ENCODE measurements around the gene DRD2.

DRD2 gene

GRCh38 chr11:113404859-113405430 is 70.3 kb downstream of the DRD2 start:
- in situ Hi-C loops (cut with HindIII; ENCODE audit: low sequenced_read_pairs) = no loop called here
- DNase-seq (ENCODE audit: low read depth) = no peak
- no peak for TF ChIP-seq CTCF (IDR thresholded peaks at IDR 0.05; ENCODE audit: low read depth, low read length, missing control alignments)
- no peak overlapping the region for H3K4me3 ChIP-seq (ENCODE audit: low read depth, low read length)

- no peak for DNase-seq (ENCODE audit: low read depth)
- no peak overlapping the region for H3K4me3 ChIP-seq (ENCODE audit: low read depth, low read length)
- no peak for TF ChIP-seq CTCF (IDR thresholded peaks at IDR 0.05; ENCODE audit: low read depth, low read length, missing control alignments)
- in situ Hi-C loops (cut with HindIII; ENCODE audit: low sequenced_read_pairs) = no loop called here
Measured at GRCh38 chr11:113401718-113402117, 73.5 kb downstream of the DRD2 start.

- in situ Hi-C loops (cut with HindIII; ENCODE audit: low sequenced_read_pairs) = no loop called here
- no peak for DNase-seq (ENCODE audit: low read depth)
Measured at GRCh38 chr11:113400631-113401230, 74.5 kb downstream of the DRD2 start.

GRCh38 chr11:113398669-113399430 is 76.3 kb downstream of the DRD2 start:
- no peak overlapping the region for H3K4me3 ChIP-seq (ENCODE audit: low read depth, low read length)
- no peak for TF ChIP-seq CTCF (IDR thresholded peaks at IDR 0.05; ENCODE audit: low read depth, low read length, missing control alignments)

More at GRCh38 chr11:113400631-113401230, 74.5 kb downstream of the DRD2 start:
- TF ChIP-seq CTCF (IDR thresholded peaks at IDR 0.05; ENCODE audit: low read depth, low read length, missing control alignments) = no peak
- no peak overlapping the region for H3K4me3 ChIP-seq (ENCODE audit: low read depth, low read length)

GRCh38 chr11:113397821-113398220 is 77.4 kb downstream of the DRD2 start:
- no peak for TF ChIP-seq CTCF (IDR thresholded peaks at IDR 0.05; ENCODE audit: low read depth, low read length, missing control alignments)
- H3K4me3 ChIP-seq (ENCODE audit: low read depth, low read length) = no peak overlapping the region
- no peak for DNase-seq (ENCODE audit: low read depth)
- in situ Hi-C loops (cut with HindIII; ENCODE audit: low sequenced_read_pairs) = no loop called here

More at GRCh38 chr11:113398669-113399430, 76.3 kb downstream of the DRD2 start:
- DNase-seq (ENCODE audit: low read depth) = no peak
- in situ Hi-C loops (cut with HindIII; ENCODE audit: low sequenced_read_pairs) = no loop called here

GRCh38 chr11:113397212-113397611 is 78.0 kb downstream of the DRD2 start:
- DNase-seq (ENCODE audit: low read depth) = no peak
- no peak overlapping the region for H3K4me3 ChIP-seq (ENCODE audit: low read depth, low read length)
- TF ChIP-seq CTCF (IDR thresholded peaks at IDR 0.05; ENCODE audit: low read depth, low read length, missing control alignments) = no peak
- in situ Hi-C loops (cut with HindIII; ENCODE audit: low sequenced_read_pairs) = no loop called here
